Heart left ventricle (tissue), 13 donors: ENCODE data around the gene PRDM16.
"Not testable (repeated sequence)": the region's sequence is repeated elsewhere in the genome, so short reads cannot be mapped to it uniquely, and the experiment has no call there.

ENCODE experiments used
- CTCF ChIP-seq, 12 donors: fragments of 200-600 bp; sonication (generic) in 4 of 12; IDR thresholded peaks; one replicate each; pipeline versions ENCODE4 v1.5.0 to v1.8.0; 2018 to 2022; ENCODE audit warnings: antibody characterized with exemption in 12 of 12, mild to moderate bottlenecking in 5 of 12
- POLR2A ChIP-seq, 2 donors: fragments of 450-650 bp; IDR thresholded peaks; one replicate each; pipeline ENCODE4 v1.6.1; 2017; ENCODE audit warnings: antibody characterized with exemption in 2 of 2, mild to moderate bottlenecking in 2 of 2, moderate library complexity in 2 of 2
- donor health status: ischemic (EF 13 %, LVEDD 7.1; RV severe dilation, severe dysfunction).
- donor health status: DM: no; HTN: yes; CAD: no.
- donor health status: DM: no; HTN: no; CAD: no.
- donor health status: ischemic (EF 25% LVEDD 6.9; RV normal size, moderate dysfunction).
- donor health status: ischemic (EF 25% LVEDD 5.7; RV mildly dilated, moderate dysfunction).
- donor health status: ischemic (EF 35%, LVEDD 5.7; RV mildly dilated, moderate dysfunction).
- donor health status: nonischemic (EF 11% LVEDD 7.7; RV severe dilation, severe dysfunction).
- donor health status: DM: yes; HTN: yes; CAD: no.
- donor health status: PGD.
- donor health status: ischemic (EF 29% LVEDD 5.4; RV normal size, mild dysfunction).
- donor health status: nonischemic (EF 23%, LVEDD 6.1; RV moderate dilation, normal function).

- TF ChIP-seq POLR2A, CTCF (IDR thresholded peaks at IDR 0.05): not testable (repeated sequence)
Observed at GRCh38 chr1:3087946-3088668, 19.1 kb downstream of the PRDM16 start.
